HEK293T (cell line): ENCODE measurements around the gene SPTBN5.

Experiments used
- ELF4 ChIP-seq: fragments of 450-650 bp; IDR thresholded peaks from 2 replicates; pipeline ENCODE4 v1.6.1; 2017; ENCODE audit warnings: antibody characterized with exemption
- SP1 ChIP-seq: fragments of 450-650 bp; IDR thresholded peaks from 2 replicates; pipeline ENCODE4 v1.6.1; 2017
- TF ChIP-seq, protein P1 (sequence below): fragments of 450-650 bp; IDR thresholded peaks from 2 replicates; pipeline ENCODE4 v1.6.1; 2016

DNA sequence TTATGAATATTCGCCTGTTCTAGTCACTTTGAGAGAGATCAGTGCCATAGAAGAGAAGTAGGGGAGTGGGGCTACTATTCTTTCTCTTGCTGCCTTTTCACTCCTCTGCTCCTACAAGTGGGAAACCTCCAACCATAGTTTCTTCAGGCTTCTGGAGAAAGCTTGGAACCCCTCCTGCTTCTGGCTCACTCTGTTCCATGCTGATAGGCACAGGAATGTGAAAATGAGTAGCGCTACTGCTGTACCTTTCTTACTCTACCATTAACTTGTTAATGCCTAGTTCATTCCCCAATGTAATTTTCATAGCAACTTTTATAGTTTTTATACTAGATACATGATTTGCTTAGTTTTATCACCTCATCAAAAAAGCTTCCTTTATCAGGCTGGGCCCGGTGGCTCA is 92.7 kb downstream of the SPTBN5 start:
- TF ChIP-seq SP1 (no peak), ELF4 (no peak)
- TF ChIP-seq, protein P1, sequence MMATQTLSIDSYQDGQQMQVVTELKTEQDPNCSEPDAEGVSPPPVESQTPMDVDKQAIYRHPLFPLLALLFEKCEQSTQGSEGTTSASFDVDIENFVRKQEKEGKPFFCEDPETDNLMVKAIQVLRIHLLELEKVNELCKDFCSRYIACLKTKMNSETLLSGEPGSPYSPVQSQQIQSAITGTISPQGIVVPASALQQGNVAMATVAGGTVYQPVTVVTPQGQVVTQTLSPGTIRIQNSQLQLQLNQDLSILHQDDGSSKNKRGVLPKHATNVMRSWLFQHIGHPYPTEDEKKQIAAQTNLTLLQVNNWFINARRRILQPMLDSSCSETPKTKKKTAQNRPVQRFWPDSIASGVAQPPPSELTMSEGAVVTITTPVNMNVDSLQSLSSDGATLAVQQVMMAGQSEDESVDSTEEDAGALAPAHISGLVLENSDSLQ, result no peak
